ENCODE measurements around the gene CSRNP3. TPM values are rescaled to one million over a fixed set of nuclear protein-coding genes. Genes with fewer than 3 reads are reported as not detected.

The CSRNP3 gene
- total and polyA plus RNA-seq, 10 of the 15 experiments (the other 5 are each of a cell fraction or from before 2014, with no cell fraction given): 0.03 to 5.2 (median 0.11) TPM; not detected in 1

- no peak for TF ChIP-seq SIN3A (IDR thresholded peaks at IDR 0.05; ENCODE audit: low read depth, low read length)
Measured at GRCh38 chr2:165716091-165716490, 246.6 kb downstream of the CSRNP3 start (continued).

DNA sequence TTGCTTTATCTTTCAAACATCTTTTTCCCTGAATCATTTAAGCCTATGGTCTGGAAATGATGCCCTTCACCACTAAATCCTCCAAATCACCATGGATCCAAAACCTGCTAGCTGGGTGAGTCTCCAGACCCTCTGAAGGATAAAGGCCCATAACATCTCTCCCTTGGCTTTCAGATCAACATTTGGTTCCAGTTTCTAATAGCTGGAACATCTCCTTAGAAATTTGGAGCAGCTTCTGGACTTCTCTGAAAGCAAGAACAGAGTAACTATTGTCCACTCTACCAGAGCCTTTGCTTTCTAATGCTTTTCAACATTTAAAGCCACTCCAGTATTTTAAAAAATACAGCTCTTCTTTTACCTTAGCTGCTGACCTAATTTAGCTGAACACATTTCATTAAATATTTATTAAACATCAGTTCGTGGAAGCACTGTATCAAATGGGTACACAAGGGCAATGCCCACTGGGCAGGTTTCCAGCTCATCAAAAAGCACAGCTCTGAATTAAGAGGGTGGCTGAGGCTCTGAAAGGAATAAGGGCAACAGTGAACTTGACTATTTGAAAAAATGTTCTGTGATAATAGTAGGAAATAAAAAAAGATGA is 249.2 kb downstream of the CSRNP3 start:
- Histone ChIP-seq H3K27ac (ENCODE audit: control insufficient read depth, insufficient read depth) (no peak overlapping the region), H3K4me2 (ENCODE audit: control insufficient read depth, insufficient read depth) (no peak overlapping the region), H3K9me3 (replicated peaks; ENCODE audit: control insufficient read depth, insufficient read depth, low read length) (no peaks in the 10 kb centered on the region), H4K20me1 (ENCODE audit: control insufficient read depth, insufficient read depth) (no peaks in the 10 kb centered on the region), H3K4me1 (ENCODE audit: control insufficient read depth, insufficient read depth, low read length) (no peaks in the 10 kb centered on the region), H2AFZ (ENCODE audit: control insufficient read depth, low read depth, low read length) (no peak overlapping the region), H3K9ac (ENCODE audit: control insufficient read depth, insufficient read depth, low read length) (no peak overlapping the region), H3K79me2 (ENCODE audit: control insufficient read depth, insufficient read depth, low read length) (no peaks in the 10 kb centered on the region), H3K27me3 (replicated peaks in 1 of 2; ENCODE audit: control insufficient read depth in 2 of 2, insufficient read depth in 2 of 2, low read length in 1 of 2) (no peaks in the 10 kb centered on the region), H3K36me3 (ENCODE audit: control insufficient read depth in 2 of 2, insufficient read depth in 2 of 2, low read length in 1 of 2) (no peaks in the 10 kb centered on the region), H3K4me3 (no peak overlapping the region)
- no TSS peak for BruUV-seq (replicated peaks)
- ChIA-PET RAD21 (ENCODE audit: unreplicated experiment) (no interaction called here), SMC1A (ENCODE audit: uncharacterized antibody, unreplicated experiment) (interaction anchor here (2.0 kb wide), 1 partner anchor 156 kb away, joined by 4 read pairs; no protein-coding TSS in a partner anchor), POLR2A (no interaction called here), CTCF (interaction anchor here (1.4 kb wide), 1 partner anchor 59 kb away, joined by 5 read pairs; no protein-coding TSS in a partner anchor)
- ATAC-seq (no peak), FAIRE-seq (no peak), DNase-seq (ENCODE audit: low read depth, low spot score) (no peak)
- intact Hi-C loops (cut with micrococcal nuclease; ENCODE audit: unreplicated experiment) (no loop called here), in situ Hi-C loops (cut with MboI) (no loop called here)
- TF ChIP-seq SMAD5 (IDR thresholded peaks at IDR 0.05; ENCODE audit: low read depth): no peak
- TF ChIP-seq SP1 (IDR thresholded peaks at IDR 0.05; ENCODE audit: low read depth, low read length): no peak
- TF ChIP-seq SMAD1 (IDR thresholded peaks at IDR 0.05; ENCODE audit: low read depth, partially characterized antibody): no peak
- TF ChIP-seq E2F8 (IDR thresholded peaks at IDR 0.05; ENCODE audit: low read depth, partially characterized antibody): no peak
- TF ChIP-seq, protein P1, sequence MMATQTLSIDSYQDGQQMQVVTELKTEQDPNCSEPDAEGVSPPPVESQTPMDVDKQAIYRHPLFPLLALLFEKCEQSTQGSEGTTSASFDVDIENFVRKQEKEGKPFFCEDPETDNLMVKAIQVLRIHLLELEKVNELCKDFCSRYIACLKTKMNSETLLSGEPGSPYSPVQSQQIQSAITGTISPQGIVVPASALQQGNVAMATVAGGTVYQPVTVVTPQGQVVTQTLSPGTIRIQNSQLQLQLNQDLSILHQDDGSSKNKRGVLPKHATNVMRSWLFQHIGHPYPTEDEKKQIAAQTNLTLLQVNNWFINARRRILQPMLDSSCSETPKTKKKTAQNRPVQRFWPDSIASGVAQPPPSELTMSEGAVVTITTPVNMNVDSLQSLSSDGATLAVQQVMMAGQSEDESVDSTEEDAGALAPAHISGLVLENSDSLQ (IDR thresholded peaks at IDR 0.05): no peak
- TF ChIP-seq RCOR1 (conservative IDR thresholded peaks at IDR 0.05; ENCODE audit: low read depth, low read length): no peak
- no peak for TF ChIP-seq SIX5 (IDR thresholded peaks at IDR 0.05; ENCODE audit: low read depth, low read length, severe bottlenecking)
- 0% methylated on average over 1 of the region's 1 CpG for WGBS (ENCODE audit: insufficient coverage, insufficient replicate concordance, low lambda C conversion rate, missing lambda C conversion rate)

Data from GM12878 (cell line).